Astrocyte of the spinal cord (primary cell): Measurements from ENCODE around the gene CCDC57.

Experiments
- DNase-seq: peaks from one replicate; pipeline ENCODE4 v3.0.0; 2011; ENCODE audit warnings: low read depth, low spot score
- H3K4me3 ChIP-seq: 2 replicates; pipeline ENCODE4 v1.5.1; 2011; ENCODE audit warnings: low read depth, mild to moderate bottlenecking, low read length, moderate library complexity
- in situ Hi-C: cut with HindIII; loops from 2 replicates; pipeline ENCODE4 v1.10.0; 2017; ENCODE audit warnings: low sequenced_read_pairs
- TF ChIP-seq, protein P1 (sequence below): IDR thresholded peaks from 2 replicates; pipeline ENCODE4 v1.5.1; 2012; ENCODE audit warnings: low read depth, mild to moderate bottlenecking, low read length, inconsistent platforms

The CCDC57 gene

DNA sequence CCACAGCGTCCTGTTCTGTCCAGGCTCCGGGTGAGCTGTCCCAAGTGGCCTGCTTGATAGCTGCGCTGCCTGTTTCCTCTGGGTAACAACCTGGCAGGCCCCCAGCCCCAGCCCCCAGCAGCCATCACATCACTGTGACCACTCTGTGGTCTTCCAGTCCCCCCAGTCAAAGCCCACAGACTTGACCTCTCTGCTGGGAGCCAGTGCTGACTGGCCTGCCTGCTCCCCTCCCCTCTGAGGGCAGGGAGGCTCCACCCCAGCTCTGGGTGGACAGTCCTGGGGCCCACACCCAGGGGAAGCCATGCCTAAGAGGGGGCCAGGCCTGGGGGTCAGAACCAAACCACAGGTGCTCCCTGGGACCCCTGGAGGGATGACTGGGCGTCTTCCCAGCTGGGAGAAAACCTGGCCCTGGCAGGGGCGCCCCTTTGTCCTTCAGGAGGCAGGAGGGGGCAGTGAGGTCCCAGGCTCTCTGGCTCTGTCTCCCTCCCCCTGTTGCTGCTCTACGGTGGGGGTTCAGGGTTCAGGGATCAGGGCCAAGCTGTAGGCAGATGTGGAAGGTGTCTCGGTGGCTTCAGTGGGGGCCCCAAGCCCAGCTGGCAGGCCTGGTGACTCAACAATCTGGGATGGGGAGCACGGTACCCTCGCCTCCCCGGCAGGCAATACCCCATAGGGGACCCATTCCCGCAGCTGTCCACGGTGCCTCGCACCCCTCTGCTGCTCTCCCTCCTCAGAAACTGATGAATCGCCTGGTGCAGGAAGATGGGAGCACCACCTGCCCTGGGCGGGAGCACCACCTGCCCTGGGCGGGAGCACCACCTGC is 14.4 kb upstream of the CCDC57 start:
- DNase-seq, result no peak
- in situ Hi-C loops, result no loop called here
- H3K4me3 ChIP-seq, result no peak overlapping the region
- TF ChIP-seq, protein P1, sequence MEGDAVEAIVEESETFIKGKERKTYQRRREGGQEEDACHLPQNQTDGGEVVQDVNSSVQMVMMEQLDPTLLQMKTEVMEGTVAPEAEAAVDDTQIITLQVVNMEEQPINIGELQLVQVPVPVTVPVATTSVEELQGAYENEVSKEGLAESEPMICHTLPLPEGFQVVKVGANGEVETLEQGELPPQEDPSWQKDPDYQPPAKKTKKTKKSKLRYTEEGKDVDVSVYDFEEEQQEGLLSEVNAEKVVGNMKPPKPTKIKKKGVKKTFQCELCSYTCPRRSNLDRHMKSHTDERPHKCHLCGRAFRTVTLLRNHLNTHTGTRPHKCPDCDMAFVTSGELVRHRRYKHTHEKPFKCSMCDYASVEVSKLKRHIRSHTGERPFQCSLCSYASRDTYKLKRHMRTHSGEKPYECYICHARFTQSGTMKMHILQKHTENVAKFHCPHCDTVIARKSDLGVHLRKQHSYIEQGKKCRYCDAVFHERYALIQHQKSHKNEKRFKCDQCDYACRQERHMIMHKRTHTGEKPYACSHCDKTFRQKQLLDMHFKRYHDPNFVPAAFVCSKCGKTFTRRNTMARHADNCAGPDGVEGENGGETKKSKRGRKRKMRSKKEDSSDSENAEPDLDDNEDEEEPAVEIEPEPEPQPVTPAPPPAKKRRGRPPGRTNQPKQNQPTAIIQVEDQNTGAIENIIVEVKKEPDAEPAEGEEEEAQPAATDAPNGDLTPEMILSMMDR, result no peak

DNA sequence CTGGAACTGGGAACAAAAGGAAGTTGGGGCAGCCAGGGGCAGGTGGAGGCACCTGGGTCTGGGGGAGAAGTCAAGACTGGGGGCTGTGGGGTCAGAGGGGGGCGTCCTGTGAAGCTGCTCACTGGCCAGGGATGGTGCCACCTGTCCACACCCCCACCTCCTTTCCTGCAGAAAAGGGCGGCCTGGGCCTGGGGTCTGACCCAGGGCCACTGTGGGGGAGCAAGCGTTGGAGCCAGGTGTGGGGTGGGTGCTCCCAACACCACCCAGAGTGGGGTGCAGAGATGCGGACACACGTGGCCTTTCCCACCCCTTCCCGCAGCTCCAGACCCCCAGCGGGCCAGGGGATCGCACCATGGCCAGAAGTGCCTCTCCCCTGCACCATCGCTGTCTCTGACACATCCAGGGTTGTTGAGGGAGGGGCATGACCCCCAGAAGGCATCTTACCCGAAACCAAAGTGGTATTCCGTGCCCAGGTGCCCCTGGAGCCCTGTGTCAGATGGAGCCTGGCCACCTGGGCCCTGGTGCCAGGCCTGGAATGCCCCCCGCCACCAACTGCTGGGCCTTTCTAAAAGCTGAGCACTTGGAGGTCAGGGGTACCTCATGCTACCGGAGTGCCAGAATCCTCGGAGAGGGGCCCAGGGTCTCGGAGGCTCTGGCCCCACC is 13.6 kb upstream of the CCDC57 start:
- TF ChIP-seq, protein P1, result no peak
- in situ Hi-C loops, result no loop called here
- H3K4me3 ChIP-seq, result no peak overlapping the region
- no peak for DNase-seq

DNA sequence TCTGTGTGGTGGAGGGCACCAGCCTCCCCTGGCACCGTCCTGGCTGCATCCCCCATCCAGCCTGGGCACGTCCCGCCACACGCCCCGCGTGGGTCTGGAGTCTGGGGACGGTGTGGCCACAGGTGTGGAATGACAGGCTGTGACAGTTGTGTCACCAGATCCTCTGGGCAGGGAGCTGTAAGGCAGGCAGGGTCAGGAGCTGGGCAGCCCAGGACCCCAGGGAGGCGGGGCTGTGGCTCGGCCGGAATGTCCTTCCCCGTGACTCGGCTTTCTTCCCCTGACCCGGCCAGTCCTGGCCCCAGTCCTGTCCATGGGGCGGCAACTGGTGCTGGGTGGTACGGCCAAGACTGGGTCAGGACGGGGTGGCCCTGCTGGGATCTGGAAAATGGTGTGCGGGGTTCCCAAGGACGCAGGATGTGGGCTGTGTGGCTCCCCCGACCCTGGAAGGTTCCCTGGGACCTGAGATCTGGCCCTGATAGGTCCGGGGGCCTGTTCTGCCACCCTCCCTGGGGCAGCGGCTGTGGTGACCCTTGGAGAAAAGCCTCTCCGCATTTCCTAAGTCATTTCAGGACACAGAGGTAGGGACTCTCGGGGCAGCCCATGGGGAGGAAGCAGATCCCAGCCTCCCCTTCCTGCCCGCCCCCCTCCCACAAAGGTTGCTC is 12.9 kb upstream of the CCDC57 start:
- TF ChIP-seq, protein P1, result no peak
- no peak overlapping the region for H3K4me3 ChIP-seq
- in situ Hi-C loops, result no loop called here
- no peak for DNase-seq

DNA sequence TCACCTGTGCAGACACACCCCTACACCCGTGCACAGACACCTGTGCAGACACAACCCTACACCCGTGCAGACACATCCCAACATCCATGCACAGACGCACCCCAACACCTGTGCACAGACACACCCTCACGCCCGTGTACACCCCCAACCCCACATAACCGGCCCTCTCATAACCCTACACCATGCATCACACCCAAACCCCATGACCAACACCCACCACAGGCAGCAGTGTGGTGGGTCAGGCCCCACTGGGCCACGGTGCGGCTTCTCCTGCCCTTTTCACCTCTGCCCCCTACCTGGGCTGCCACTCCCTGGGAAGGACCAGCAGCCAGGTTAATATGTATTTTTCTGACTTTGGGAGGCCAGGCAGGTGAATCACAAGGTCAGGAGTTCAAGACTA is 12.0 kb upstream of the CCDC57 start:
- TF ChIP-seq, protein P1, result no peak
- no peak overlapping the region for H3K4me3 ChIP-seq
- DNase-seq, result no peak
- in situ Hi-C loops, result no loop called here

DNA sequence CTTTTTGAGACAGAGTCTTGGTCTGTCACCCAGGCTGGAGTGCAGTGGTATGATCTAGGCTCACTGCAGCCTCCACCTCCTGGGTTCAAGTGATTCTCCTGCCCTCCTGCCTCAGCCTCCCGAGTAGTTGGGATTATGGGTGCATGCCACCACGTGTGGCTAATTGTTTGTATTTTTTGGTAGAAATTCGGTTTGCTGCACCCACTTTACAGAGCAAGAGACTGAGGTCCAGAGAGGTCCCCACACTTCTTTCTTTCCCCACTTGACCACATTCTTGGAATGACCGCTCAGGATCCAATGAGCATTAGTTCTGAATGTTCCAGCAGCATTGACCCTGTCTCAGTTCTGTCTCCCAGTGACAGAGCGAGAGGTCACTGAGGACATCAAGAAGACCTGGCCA is 10.9 kb upstream of the CCDC57 start:
- TF ChIP-seq, protein P1, result no peak
- in situ Hi-C loops, result no loop called here
- H3K4me3 ChIP-seq, result no peak overlapping the region
- DNase-seq, result no peak

DNA sequence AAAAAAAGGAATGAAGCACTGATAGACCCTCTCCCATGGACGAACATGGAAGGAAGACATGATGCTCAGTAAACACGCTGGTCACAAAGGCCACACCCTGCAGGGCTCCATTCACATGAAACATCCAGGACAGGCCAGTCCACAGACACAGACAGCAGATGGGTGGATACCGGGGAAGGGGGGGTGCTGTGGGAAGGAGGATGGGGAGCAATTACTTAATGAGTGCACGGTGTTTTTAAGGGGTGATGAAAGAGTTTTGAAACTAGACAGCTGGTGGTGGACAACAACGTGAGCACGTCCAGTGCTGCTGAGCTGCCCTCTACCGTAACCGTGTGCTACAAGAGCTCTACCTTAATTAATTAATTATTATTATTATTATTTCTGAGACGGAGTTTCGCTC is 10.2 kb upstream of the CCDC57 start:
- no peak overlapping the region for H3K4me3 ChIP-seq
- DNase-seq, result no peak
- in situ Hi-C loops, result no loop called here
- TF ChIP-seq, protein P1, result no peak
